BLaER1 treated with 17β-estradiol and CSF1 and Interleukin-3, amounts not matched to agents 10 nM and 100 nM (cell line): ENCODE data around the gene BRME1.
A peak's percentile ranks its signal among the peaks of the same experiment; 100 is the strongest.
"Not testable (repeated sequence)": the region's sequence is repeated elsewhere in the genome, so short reads cannot be mapped to it uniquely, and the experiment has no call there.

ENCODE experiments used
- H3K27ac ChIP-seq, 11 experiments: shearing (Covaris generic); formaldehyde crosslinking; 2 replicates each; pipeline ENCODE4 v1.8.1; 2022
- H3K27me3 ChIP-seq, 11 experiments: shearing (Covaris generic); formaldehyde crosslinking; 2 replicates each; pipeline ENCODE4 v1.8.1; 2022
- H3K36me3 ChIP-seq, 11 experiments: shearing (Covaris generic); formaldehyde crosslinking; 2 replicates each; pipeline ENCODE4 v1.8.1; 2022
- H3K4me1 ChIP-seq, 10 experiments: shearing (Covaris generic); formaldehyde crosslinking; 2 replicates each; pipeline ENCODE4 v1.8.1; 2022
- H3K4me2 ChIP-seq, 11 experiments: shearing (Covaris generic); formaldehyde crosslinking; 2 replicates each; pipeline ENCODE4 v1.8.1; 2022
- H3K4me3 ChIP-seq, 10 experiments: shearing (Covaris generic); formaldehyde crosslinking; 2 replicates each; pipeline ENCODE4 v1.8.1; 2022
- H3K9ac ChIP-seq, 11 experiments: shearing (Covaris generic); formaldehyde crosslinking; 2 replicates each; pipeline ENCODE4 v1.8.1; 2022
- H3K9me3 ChIP-seq, 11 experiments: shearing (Covaris generic); formaldehyde crosslinking; replicated peaks in 1 of 11; 2 replicates each; pipeline ENCODE4 v1.8.1; 2022
- H4K20me1 ChIP-seq, 11 experiments: shearing (Covaris generic); formaldehyde crosslinking; 2 replicates each; pipeline ENCODE4 v1.8.1; 2022
- Cebpa-rat ChIP-seq, 11 experiments: shearing (Covaris generic); IDR thresholded peaks; 2 replicates each; pipeline ENCODE4 v1.8.1; 2022

Gene BRME1

DNA sequence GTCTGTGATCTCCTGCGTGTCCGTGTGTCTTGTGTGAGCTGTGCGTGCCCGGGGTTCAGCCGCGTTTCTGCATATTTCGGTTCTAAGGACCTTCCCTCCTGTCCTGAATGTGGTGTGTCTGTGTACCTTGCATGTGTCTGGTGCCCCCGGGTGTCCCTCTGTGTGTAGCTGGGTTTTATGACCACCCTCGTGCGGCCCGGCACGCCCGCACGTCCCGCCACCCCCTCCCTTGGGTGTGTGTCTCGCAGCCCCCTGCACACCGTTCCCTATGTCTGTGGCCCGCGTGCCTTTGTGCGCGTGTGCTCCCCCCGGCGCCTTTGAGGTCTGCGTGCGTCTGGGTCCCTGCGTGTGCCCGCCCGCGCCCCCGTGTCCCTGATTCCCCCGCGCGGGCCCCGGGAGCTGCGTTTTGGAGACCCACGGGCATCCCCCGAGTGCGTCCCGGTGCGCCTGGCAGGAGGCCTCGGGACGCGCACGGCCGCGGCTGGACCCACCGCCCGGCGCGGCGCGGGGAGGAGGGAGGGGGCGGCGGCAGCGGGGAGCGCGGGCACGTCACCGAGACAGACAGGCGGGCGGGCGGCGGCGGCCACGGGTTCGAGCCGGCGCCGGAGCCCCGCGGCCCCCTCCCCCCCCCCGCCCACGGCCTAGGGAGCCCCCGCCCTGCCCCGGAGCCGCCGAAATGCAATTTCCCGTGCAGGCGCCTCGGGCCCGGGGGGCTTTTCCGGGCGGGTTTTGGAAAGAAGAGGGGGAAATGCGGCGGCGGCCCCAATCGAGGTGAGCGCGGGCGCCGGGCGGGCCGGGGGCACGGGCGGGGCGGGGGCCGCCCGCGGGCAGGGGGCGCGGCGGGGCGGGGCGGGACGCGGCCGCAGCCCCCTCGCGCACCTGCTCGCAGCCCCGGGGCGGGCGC lies 41.0 kb downstream of the BRME1 start:
- no peaks in the 10 kb centered on the region for H3K9me3 ChIP-seq
- H3K9ac ChIP-seq: peak overlapping the region; percentile 67 to 83 (median 75)
- peak overlapping the region; percentile 62 to 77 (median 66) for H3K4me3 ChIP-seq
- peaks cover 31 to 56% (median 39%) of the 10 kb centered on the region in 10 experiments for H3K4me1 ChIP-seq
- peak overlapping the region; percentile 90 to 99 (median 97) for H3K4me2 ChIP-seq
- TF ChIP-seq Cebpa-rat (IDR thresholded peaks at IDR 0.05): no peak
- H3K27ac ChIP-seq: peak overlapping the region in 9 of 11 experiments; percentile 41 to 69 (median 59); a peak in 10 of 22 replicates
- no peaks in the 10 kb centered on the region; a peak in 1 of 22 replicates for H4K20me1 ChIP-seq
- no peaks in the 10 kb centered on the region for H3K36me3 ChIP-seq
- peaks cover 32 to 67% (median 61%) of the 10 kb centered on the region in 11 experiments for H3K27me3 ChIP-seq

DNA sequence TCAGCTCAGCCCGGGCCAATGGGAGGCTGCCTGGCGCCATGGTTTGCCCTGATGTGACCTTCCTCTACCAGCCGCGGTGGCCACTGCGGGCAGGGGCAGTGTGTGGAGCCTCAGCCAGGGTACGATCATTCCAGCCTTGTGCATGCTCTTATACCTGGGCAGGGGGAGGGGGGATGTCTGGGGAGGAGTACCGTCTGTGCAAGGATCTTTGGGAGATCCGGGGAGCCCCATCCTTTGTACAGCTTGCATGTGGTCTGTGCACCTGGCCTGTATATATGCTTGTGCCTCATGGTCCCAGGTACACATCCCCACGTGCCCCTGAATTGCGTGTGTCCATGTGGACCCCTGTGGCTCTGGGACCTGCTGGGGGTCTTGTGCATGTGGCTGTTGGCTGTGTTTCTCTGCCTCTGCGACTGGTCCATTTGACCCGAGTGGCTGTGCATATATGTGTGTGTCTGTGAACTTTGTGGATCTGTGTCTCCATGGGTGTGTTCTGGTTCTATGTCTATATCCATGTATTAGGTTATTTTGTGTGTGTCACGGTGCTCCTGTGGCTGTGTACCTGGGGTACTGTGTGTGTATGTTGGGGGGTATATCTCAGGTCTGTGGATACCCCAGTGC lies 41.8 kb downstream of the BRME1 start:
- H3K4me1 ChIP-seq: peaks cover 27 to 51% (median 39%) of the 10 kb centered on the region in 10 experiments
- H3K4me2 ChIP-seq: peak overlapping the region; percentile 64 to 98 (median 70); a peak in 19 of 22 replicates
- peak overlapping the region in 2 of 11 experiments; percentile 52 to 67; a peak in 2 of 22 replicates for H3K9ac ChIP-seq
- no peak overlapping the region for H3K27ac ChIP-seq
- TF ChIP-seq Cebpa-rat (IDR thresholded peaks at IDR 0.05): no peak
- no peaks in the 10 kb centered on the region for H3K36me3 ChIP-seq
- H3K4me3 ChIP-seq: peak overlapping the region in 2 of 10 experiments; percentile 36 to 38; a peak in 2 of 20 replicates
- H4K20me1 ChIP-seq: no peaks in the 10 kb centered on the region; a peak in 1 of 22 replicates
- peaks cover 32 to 67% (median 61%) of the 10 kb centered on the region in 11 experiments for H3K27me3 ChIP-seq
- no peaks in the 10 kb centered on the region for H3K9me3 ChIP-seq

DNA sequence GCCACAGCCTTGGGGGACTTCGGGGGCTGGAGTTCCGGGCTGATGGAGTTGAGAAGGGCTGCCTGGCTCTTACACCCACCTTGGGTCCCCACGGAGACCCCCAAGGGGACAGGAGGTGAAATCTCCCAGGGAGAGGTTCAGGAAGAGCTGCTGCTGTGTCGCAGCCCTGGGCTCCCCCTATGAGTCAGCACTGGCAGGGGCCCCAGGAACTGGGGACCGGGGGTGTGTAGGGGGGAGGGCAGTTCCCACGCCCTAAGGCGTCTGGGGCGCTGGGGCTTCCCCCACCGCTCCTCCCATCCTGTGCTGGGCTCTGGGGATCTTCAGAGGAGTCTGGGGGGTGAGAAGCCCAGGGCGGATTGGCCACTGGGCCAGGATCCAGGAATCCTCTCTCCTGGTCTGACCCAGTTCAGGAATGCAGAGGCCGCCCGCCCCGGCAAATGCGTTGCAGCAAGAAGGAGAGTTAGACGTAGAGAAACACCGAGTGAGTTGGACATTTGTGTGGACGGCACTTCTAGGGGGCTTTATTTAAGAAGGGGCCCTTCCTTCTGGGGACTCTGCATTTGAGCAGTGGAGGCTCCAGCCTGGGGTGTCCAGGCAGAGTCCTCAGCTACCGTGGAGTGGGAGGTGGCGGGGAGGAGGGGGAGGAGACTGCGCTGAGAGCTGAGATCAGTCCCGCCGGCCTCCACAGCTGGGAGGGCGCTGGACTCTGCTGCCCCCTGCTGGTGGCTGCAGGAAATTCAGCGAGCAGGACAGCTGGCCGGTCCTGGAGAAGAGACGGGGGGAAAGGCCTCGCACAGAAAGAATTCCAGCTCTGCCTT lies 44.0 kb downstream of the BRME1 start:
- Histone ChIP-seq H3K4me1 (peaks cover 26 to 51% (median 36%) of the 10 kb centered on the region in 10 experiments), H3K36me3 (no peaks in the 10 kb centered on the region), H4K20me1 (no peaks in the 10 kb centered on the region; a peak in 1 of 22 replicates), H3K4me3 (peak overlapping the region; percentile 29 to 67 (median 49); a peak in 19 of 20 replicates), H3K4me2 (peak overlapping the region; percentile 84 to 98 (median 94)), H3K9me3 (no peaks in the 10 kb centered on the region), H3K27me3 (peaks cover 30 to 55% (median 49%) of the 10 kb centered on the region in 11 experiments), H3K27ac (peak overlapping the region; percentile 27 to 71 (median 61); a peak in 21 of 22 replicates), H3K9ac (peak overlapping the region; percentile 21 to 73 (median 66); a peak in 21 of 22 replicates)
- no peak for TF ChIP-seq Cebpa-rat (IDR thresholded peaks at IDR 0.05)

DNA sequence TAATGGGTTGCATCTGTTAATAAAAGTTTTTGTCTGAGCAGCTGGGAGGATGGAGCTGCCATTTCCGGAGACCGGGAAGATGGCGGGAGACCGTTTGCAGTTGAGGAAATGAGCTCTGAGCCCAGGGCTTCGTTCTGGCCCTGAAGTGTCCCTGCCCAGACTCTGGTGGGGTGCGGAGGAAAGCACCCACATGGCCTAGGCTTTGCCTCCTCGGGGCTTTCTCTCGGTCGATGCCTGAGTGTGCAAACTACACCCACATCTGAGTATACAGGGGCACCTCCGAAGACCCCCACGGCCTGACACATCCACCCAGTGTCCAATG lies 44.6 kb downstream of the BRME1 start:
- Histone ChIP-seq H3K4me1 (peaks cover 23 to 49% (median 33%) of the 10 kb centered on the region in 10 experiments), H3K27me3 (peaks cover 25 to 49% (median 44%) of the 10 kb centered on the region in 11 experiments), H3K36me3 (no peaks in the 10 kb centered on the region), H3K9me3 (no peaks in the 10 kb centered on the region), H3K9ac (peak overlapping the region; percentile 21 to 73 (median 66); a peak in 21 of 22 replicates), H4K20me1 (no peaks in the 10 kb centered on the region; a peak in 1 of 22 replicates), H3K4me2 (peak overlapping the region; percentile 84 to 98 (median 94)), H3K4me3 (peak overlapping the region; percentile 29 to 67 (median 49); a peak in 13 of 20 replicates), H3K27ac (peak overlapping the region; percentile 27 to 71 (median 61); a peak in 21 of 22 replicates)
- TF ChIP-seq Cebpa-rat (IDR thresholded peaks at IDR 0.05): no peak

DNA sequence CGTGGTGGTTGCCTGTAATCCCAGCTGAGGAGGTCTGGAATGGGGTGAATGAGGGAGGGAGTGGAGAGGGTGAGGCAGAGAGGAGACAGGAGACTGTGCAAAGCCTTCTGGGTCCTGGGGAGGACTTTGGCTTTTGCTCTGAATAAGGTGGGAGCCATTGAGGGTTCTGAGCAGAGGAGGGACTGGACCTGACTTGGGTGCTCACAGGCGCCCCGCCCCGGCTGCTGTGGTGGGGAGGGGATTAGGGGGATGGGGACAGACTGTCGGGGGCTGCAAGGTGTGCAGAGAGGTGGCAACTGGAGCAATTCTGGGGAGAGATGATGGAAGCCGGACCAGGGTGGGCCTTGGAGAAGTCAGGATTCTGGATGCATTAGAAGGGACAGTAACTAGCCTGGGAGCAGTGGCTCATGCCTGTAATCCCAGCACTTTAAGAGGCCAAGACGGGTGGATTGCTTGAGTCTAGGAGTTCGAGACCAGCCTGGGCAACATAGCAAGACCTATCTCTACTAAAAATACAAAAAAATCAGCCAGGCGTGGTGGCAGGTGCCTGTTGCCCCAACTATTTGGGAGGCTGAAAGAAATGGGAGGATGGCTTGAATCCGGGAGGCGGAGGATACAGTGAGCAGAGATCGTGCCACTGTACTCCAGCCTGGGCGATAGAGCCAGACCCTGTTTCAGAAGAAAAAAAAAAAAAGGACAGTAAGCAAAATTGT lies 45.1 kb downstream of the BRME1 start:
- no peak for TF ChIP-seq Cebpa-rat (IDR thresholded peaks at IDR 0.05)
- peaks cover 19 to 44% (median 39%) of the 10 kb centered on the region in 11 experiments for H3K27me3 ChIP-seq
- peak overlapping the region in 8 of 11 experiments; percentile 47 to 71 (median 63); a peak in 14 of 22 replicates for H3K27ac ChIP-seq
- no peaks in the 10 kb centered on the region for H3K36me3 ChIP-seq
- H4K20me1 ChIP-seq: no peaks in the 10 kb centered on the region; a peak in 1 of 22 replicates
- peaks cover 18 to 44% (median 28%) of the 10 kb centered on the region in 10 experiments for H3K4me1 ChIP-seq
- H3K4me3 ChIP-seq: peak overlapping the region in 1 of 10 experiments; percentile 55; a peak in 2 of 20 replicates
- peak overlapping the region in 4 of 11 experiments; percentile 46 to 70 (median 68); a peak in 5 of 22 replicates for H3K9ac ChIP-seq
- no peaks in the 10 kb centered on the region for H3K9me3 ChIP-seq
- H3K4me2 ChIP-seq: peak overlapping the region; percentile 84 to 98 (median 94)

DNA sequence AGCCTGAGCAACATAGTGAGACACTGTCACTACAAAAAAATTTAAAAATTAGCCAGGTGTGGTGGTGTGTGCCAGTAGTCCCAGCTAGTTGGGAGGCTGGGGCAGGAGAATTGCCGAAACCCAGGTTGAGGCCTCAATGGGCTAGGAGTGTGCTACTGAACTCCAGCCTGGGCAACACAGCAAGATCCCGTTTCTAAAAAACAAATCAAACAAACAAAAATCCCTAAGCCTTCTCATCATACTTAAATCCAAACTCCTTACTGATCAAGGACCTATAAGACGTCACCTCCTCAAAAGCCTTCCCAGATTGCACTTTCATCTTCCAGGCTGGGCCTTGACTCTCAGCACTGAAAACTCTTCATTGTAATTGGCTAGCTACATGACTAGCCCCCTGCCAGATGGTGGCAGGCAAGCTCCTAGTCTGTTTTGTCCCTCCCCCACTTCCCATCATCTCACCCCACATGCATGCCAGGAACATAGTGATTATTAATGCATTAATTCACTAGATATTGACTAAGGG lies 46.5 kb downstream of the BRME1 start:
- Histone ChIP-seq H3K4me2 (peak overlapping the region in 2 of 11 experiments; percentile 23 to 24; a peak in 1 of 22 replicates), H3K4me1 (peaks cover 17 to 47% (median 25%) of the 10 kb centered on the region in 10 experiments)
- no peak for TF ChIP-seq Cebpa-rat (IDR thresholded peaks at IDR 0.05)

DNA sequence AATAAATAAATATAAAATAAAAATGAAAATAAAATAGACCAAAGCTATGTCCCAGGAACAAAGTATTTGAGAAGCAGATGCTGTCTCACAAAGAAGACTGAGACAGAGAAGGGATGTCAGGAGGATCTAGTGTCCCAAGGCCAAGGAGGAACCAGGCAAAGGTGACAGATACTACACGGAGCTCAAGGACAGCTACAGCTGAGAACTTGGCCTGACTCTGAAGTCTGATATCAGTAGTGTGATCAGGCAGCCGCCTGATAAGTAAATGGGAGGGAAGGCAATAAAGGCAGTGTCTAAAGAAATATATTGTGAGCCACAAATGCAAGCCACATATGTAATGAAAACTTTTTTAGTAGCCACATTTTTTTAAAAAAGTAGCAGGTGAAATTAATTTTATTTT lies 49.4 kb downstream of the BRME1 start:
- no peak overlapping the region for H3K4me2 ChIP-seq
- no peak overlapping the region for H3K27ac ChIP-seq
- peaks cover 7 to 23% (median 10%) of the 10 kb centered on the region in 10 experiments for H3K4me1 ChIP-seq
- no peak overlapping the region for H3K4me3 ChIP-seq
- no peaks in the 10 kb centered on the region for H3K9me3 ChIP-seq
- no peak overlapping the region for H3K9ac ChIP-seq
- H3K36me3 ChIP-seq: no peaks in the 10 kb centered on the region
- no peak for TF ChIP-seq Cebpa-rat (IDR thresholded peaks at IDR 0.05)
- H4K20me1 ChIP-seq: no peaks in the 10 kb centered on the region
- H3K27me3 ChIP-seq: peaks cover 0 to 9% (median 8%) of the 10 kb centered on the region in 11 experiments; a peak in 13 of 22 replicates

More for the DNA sequence above, 46.5 kb downstream of the BRME1 start:
- H3K27me3 ChIP-seq: peaks cover 9 to 32% (median 27%) of the 10 kb centered on the region in 11 experiments
- no peak overlapping the region for H3K27ac ChIP-seq
- no peaks in the 10 kb centered on the region for H3K36me3 ChIP-seq
- no peak overlapping the region for H3K9ac ChIP-seq
- H3K4me3 ChIP-seq: no peak overlapping the region
- no peaks in the 10 kb centered on the region for H3K9me3 ChIP-seq
- no peaks in the 10 kb centered on the region; a peak in 1 of 22 replicates for H4K20me1 ChIP-seq

DNA sequence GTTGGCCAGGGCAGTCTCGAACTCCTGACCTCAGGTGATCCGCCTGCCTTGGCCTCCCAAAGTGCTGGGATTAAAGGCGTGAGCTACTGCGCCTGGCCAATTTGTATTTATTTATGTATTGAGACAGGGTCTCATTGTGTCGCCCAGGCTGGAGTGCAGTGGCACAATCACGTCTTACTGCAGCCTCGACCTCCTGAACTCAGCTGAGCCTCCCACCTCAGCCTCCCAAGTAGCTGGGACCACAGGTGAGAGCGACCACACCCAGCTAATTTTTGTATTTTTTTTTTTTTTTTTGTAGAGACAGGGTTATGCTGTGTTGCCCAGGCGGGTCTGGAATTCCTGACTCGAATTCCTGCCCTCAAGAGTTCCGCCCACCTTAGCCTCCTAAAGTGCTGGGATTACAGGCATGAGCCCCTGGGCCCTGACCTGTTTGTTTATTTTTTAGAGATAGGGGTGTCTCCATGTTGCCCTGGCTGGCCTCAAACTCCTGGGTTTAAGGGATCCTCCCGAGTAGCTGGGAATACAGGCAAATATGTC lies 53.7 kb downstream of the BRME1 start:
- peaks cover 0 to 21% (median 11%) of the 10 kb centered on the region in 11 experiments; a peak in 10 of 22 replicates for H3K27me3 ChIP-seq
- H3K4me3 ChIP-seq, H3K36me3 ChIP-seq, H3K9ac ChIP-seq, H3K4me2 ChIP-seq, H3K9me3 ChIP-seq, H4K20me1 ChIP-seq, H3K27ac ChIP-seq: not testable (repeated sequence)
- peaks cover 18 to 47% (median 34%) of the 10 kb centered on the region in 10 experiments; a peak in 19 of 20 replicates for H3K4me1 ChIP-seq

DNA sequence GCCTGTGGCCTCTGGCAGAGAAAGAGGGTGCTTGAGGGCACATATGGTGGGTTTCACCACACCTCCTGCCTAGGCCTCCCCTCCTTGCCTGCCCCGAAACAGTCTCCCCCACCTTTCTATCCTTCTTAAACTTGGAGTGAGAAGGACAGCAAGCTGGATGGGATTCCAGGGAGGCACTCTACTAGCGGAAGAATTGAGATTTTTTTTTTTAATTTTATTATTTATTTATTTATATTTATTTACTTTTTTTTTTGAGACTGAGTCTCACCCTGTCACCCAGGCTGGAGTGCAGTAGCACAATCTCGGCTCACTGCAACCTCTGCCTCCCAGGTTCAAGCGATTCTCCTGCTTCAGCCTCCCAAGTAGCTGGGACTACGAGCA lies 54.2 kb downstream of the BRME1 start:
- H3K4me2 ChIP-seq: peak overlapping the region in 4 of 11 experiments; percentile 55 to 78 (median 64); a peak in 7 of 22 replicates
- H3K36me3 ChIP-seq, H4K20me1 ChIP-seq, H3K4me3 ChIP-seq, H3K9me3 ChIP-seq: not testable (repeated sequence)
- peak overlapping the region in 1 of 11 experiments; percentile 6; a peak in 1 of 22 replicates for H3K9ac ChIP-seq
- H3K4me1 ChIP-seq: peaks cover 23 to 50% (median 37%) of the 10 kb centered on the region in 10 experiments; a peak in 19 of 20 replicates
- H3K27ac ChIP-seq: peak overlapping the region in 6 of 11 experiments; percentile 4 to 68 (median 43); a peak in 5 of 22 replicates
- H3K27me3 ChIP-seq: peaks cover 0 to 21% (median 11%) of the 10 kb centered on the region in 11 experiments; a peak in 10 of 22 replicates
